AG04450 (cell line): ENCODE measurements around the gene FRMD3. TPM values are rescaled to one million over a fixed set of nuclear protein-coding genes. Genes with fewer than 3 reads are reported as not detected.

Experiments used
- CTCF ChIA-PET: fragments of 300-600, 350-600 bp; formaldehyde crosslinking; extraction: SDS; loops from one replicate; lab custom pipeline; 2022; ENCODE audit warnings: antibody characterized with exemption, inconsistent platforms; lab: Charles Lee
- POLR2A ChIA-PET: fragments of 350-600 bp; formaldehyde crosslinking; extraction: SDS; loops from one replicate; lab custom pipeline; 2021; ENCODE audit warnings: antibody characterized with exemption, inconsistent platforms; lab: Yijun Ruan, JAX
- DNase-seq: peaks from one replicate; pipeline ENCODE4 v3.0.0-alpha.2; 2011; ENCODE audit warnings: low read depth, low spot score
- H3K27ac ChIP-seq: one replicate; pipeline ENCODE4 v1.5.1; 2012; ENCODE audit warnings: low read depth, low read length, control low read depth
- H3K27me3 ChIP-seq: one replicate; pipeline ENCODE4 v1.6.0; 2012; ENCODE audit warnings: low read length; ENCODE audit not compliant: control insufficient read depth, insufficient read depth
- H3K4me3 ChIP-seq: 2 replicates; pipeline ENCODE4 v1.5.1; 2011; ENCODE audit warnings: mild to moderate bottlenecking, low read depth, low read length, control low read depth
- H3K9me3 ChIP-seq: 2 replicates; pipeline ENCODE4 v1.5.1; 2012; ENCODE audit warnings: low read length; ENCODE audit not compliant: control insufficient read depth, insufficient read depth
- polyA plus RNA-seq: library from polyadenylated mRNA; depleted of rRNA; stranded (reverse); fragments of >200 nt; gene quantifications from 2 replicates; pipeline ENCODE4 v1.2.3, GENCODE V29; 2011
- TF ChIP-seq, protein P1 (sequence below): IDR thresholded peaks from 2 replicates; pipeline ENCODE4 v1.5.1; 2011; ENCODE audit warnings: low read depth, low read length, control low read depth, inconsistent platforms

FRMD3 gene
- polyA plus RNA-seq, 1 experiment = 0.10 TPM

DNA sequence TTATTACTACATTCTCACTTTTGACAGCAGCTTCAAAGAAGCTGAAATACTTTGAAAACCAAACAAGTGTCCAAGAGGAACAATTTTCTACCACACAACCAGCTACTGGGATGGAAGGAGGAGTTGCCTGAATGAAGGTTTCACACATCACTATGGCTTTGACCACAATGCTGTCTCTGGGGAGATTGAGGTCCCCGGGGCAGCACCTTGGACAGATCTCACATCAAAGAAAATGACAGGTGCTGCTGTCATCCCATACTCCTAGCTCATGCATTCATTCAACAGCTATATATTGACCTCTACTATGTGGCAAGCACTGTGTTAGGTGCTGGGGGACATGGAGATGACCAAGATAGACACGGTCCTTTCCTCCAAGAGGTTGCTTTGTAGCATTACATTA lies 242.1 kb downstream of the FRMD3 start:
- Histone ChIP-seq H3K27me3 (no peaks in the 10 kb centered on the region), H3K27ac (no peak overlapping the region), H3K4me3 (no peak overlapping the region), H3K9me3 (peaks cover 3% of the 10 kb centered on the region; the same call in 1 of the 2 replicates)
- CTCF ChIA-PET = no interaction called here
- no peak for DNase-seq
- TF ChIP-seq, protein P1, sequence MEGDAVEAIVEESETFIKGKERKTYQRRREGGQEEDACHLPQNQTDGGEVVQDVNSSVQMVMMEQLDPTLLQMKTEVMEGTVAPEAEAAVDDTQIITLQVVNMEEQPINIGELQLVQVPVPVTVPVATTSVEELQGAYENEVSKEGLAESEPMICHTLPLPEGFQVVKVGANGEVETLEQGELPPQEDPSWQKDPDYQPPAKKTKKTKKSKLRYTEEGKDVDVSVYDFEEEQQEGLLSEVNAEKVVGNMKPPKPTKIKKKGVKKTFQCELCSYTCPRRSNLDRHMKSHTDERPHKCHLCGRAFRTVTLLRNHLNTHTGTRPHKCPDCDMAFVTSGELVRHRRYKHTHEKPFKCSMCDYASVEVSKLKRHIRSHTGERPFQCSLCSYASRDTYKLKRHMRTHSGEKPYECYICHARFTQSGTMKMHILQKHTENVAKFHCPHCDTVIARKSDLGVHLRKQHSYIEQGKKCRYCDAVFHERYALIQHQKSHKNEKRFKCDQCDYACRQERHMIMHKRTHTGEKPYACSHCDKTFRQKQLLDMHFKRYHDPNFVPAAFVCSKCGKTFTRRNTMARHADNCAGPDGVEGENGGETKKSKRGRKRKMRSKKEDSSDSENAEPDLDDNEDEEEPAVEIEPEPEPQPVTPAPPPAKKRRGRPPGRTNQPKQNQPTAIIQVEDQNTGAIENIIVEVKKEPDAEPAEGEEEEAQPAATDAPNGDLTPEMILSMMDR = no peak
- POLR2A ChIA-PET = no interaction called here

GRCh38 chr9:83294816-83295215 lies 243.4 kb downstream of the FRMD3 start:
- Histone ChIP-seq H3K9me3 (no peaks in the 10 kb centered on the region), H3K4me3 (no peak overlapping the region), H3K27ac (no peak overlapping the region), H3K27me3 (no peaks in the 10 kb centered on the region)
- TF ChIP-seq, protein P1 = no peak
- no peak for DNase-seq
- ChIA-PET POLR2A (no interaction called here), CTCF (no interaction called here)

DNA sequence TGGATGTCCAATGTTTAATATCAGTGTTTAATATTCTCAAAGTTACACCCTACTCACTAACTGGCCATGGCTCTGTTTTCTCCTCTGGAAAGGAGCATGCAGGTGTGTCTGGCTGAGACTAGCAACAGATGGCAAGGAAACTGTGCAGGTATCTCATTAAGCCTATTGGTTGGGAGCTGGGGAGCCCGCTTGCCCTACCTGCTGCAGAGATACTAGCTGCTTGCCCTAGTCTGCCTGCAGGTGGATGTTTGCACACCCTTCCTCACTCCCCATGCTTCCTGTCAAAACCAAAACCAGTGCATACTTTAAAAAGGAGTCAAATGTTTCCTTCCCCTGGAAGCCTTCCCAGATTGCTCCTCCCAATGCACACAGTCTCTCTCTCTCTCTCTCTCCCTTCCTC lies 247.0 kb downstream of the FRMD3 start:
- CTCF ChIA-PET = no interaction called here
- TF ChIP-seq, protein P1 = no peak
- Histone ChIP-seq H3K4me3 (no peak overlapping the region), H3K9me3 (no peaks in the 10 kb centered on the region), H3K27me3 (no peaks in the 10 kb centered on the region), H3K27ac (no peak overlapping the region)
- POLR2A ChIA-PET = no interaction called here
- DNase-seq = no peak

- no peaks in the 10 kb centered on the region for H3K9me3 ChIP-seq
- DNase-seq = no peak
- no peaks in the 10 kb centered on the region for H3K27me3 ChIP-seq
- H3K27ac ChIP-seq = no peak overlapping the region
- TF ChIP-seq, protein P1 = no peak
- H3K4me3 ChIP-seq = no peak overlapping the region
- CTCF ChIA-PET = no interaction called here
- POLR2A ChIA-PET = no interaction called here
Observed at GRCh38 chr9:83290692-83291091, 247.5 kb downstream of the FRMD3 start.

- no peak overlapping the region for H3K27ac ChIP-seq
- no peaks in the 10 kb centered on the region for H3K9me3 ChIP-seq
- ChIA-PET POLR2A (no interaction called here), CTCF (no interaction called here)
- no peaks in the 10 kb centered on the region for H3K27me3 ChIP-seq
- TF ChIP-seq, protein P1 = no peak
- no peak for DNase-seq
- no peak overlapping the region for H3K4me3 ChIP-seq
Observed at GRCh38 chr9:83287021-83287420, 251.2 kb downstream of the FRMD3 start.
